Ectodermal cell (in vitro differentiated cells): ENCODE measurements around the gene STAT5A.

ENCODE experiments used
- H3K27ac ChIP-seq: 2 replicates; pipeline ENCODE4 v1.7.0; 2013; ENCODE audit warnings: mild to moderate bottlenecking, low read depth, low read length; ENCODE audit not compliant: insufficient read depth, poor library complexity, severe bottlenecking
- H3K27me3 ChIP-seq: 2 replicates; pipeline ENCODE4 v1.7.0; 2013; ENCODE audit warnings: mild to moderate bottlenecking, low read length; ENCODE audit not compliant: insufficient read depth, control insufficient read depth, poor library complexity, severe bottlenecking
- H3K36me3 ChIP-seq: one replicate; pipeline ENCODE4 v1.7.0; 2013; ENCODE audit warnings: low read length; ENCODE audit not compliant: control insufficient read depth, insufficient read depth
- H3K4me1 ChIP-seq: one replicate; pipeline ENCODE4 v1.7.0; 2013; ENCODE audit warnings: low read length; ENCODE audit not compliant: control insufficient read depth, insufficient read depth
- H3K4me3 ChIP-seq: 2 replicates; pipeline ENCODE4 v1.7.0; 2013; ENCODE audit warnings: low read depth, low read length, control low read depth; ENCODE audit not compliant: insufficient read depth
- H3K9me3 ChIP-seq: 2 replicates; pipeline ENCODE4 v1.7.0; 2013; ENCODE audit warnings: mild to moderate bottlenecking, low read length, moderate library complexity; ENCODE audit not compliant: control insufficient read depth
- WGBS, 2 experiments: methylation state at CpG; one replicate each; pipeline ENCODE4 v1.1.7; 2013; ENCODE audit warnings: missing lambda C conversion rate in 2 of 2; 5-methylcytosine and 5-hydroxymethylcytosine counted together

Gene STAT5A

GRCh38 chr17:42306385-42306667, 18.0 kb downstream of the STAT5A start:
- 92 to 96% methylated on average over 5 of the region's 5 CpGs for WGBS, 2 experiments
- no peaks in the 10 kb centered on the region for H3K9me3 ChIP-seq
- no peaks in the 10 kb centered on the region for H3K27me3 ChIP-seq
- H3K27ac ChIP-seq, result no peak overlapping the region
- no peak overlapping the region for H3K4me3 ChIP-seq
- peaks cover 12% of the 10 kb centered on the region for H3K4me1 ChIP-seq
- no peaks in the 10 kb centered on the region for H3K36me3 ChIP-seq

DNA sequence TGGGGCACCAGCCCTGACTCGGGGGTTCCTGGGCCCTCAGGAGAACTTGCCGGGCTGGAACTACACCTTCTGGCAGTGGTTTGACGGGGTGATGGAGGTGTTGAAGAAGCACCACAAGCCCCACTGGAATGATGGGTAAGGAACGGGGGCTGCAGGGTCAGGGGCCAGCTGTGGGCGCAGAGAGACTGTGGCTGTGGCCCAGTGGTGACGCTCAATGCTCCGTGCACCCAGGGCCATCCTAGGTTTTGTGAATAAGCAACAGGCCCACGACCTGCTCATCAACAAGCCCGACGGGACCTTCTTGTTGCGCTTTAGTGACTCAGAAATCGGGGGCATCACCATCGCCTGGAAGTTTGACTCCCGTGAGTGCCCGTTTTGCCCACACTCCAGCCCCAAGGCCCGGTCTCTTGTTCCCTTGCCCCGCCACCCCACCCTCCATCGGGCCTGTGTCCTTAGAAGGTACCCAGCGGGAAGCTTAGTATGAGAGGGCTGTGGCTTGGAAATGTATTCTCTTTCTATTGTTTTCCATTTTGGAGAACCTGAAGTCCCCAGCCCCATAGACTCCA, 19.1 kb downstream of the STAT5A start:
- WGBS, 2 experiments, result 95% methylated on average over 19 of the region's 19 CpGs

GRCh38 chr17:42308446-42308845, 20.1 kb downstream of the STAT5A start:
- WGBS, 2 experiments, result 88% methylated on average over 7 of the region's 7 CpGs
- Histone ChIP-seq H3K36me3 (no peaks in the 10 kb centered on the region), H3K9me3 (no peaks in the 10 kb centered on the region), H3K4me3 (no peak overlapping the region), H3K4me1 (peaks cover 23% of the 10 kb centered on the region), H3K27me3 (no peaks in the 10 kb centered on the region), H3K27ac (no peak overlapping the region)

More for the DNA sequence above, 19.1 kb downstream of the STAT5A start:
- Histone ChIP-seq H3K4me1 (peaks cover 20% of the 10 kb centered on the region), H3K27ac (no peak overlapping the region), H3K27me3 (no peaks in the 10 kb centered on the region), H3K4me3 (no peak overlapping the region), H3K36me3 (no peaks in the 10 kb centered on the region), H3K9me3 (no peaks in the 10 kb centered on the region)

GRCh38 chr17:42309142-42309541, 20.8 kb downstream of the STAT5A start:
- H3K36me3 ChIP-seq, result no peaks in the 10 kb centered on the region
- no peaks in the 10 kb centered on the region for H3K9me3 ChIP-seq
- H3K4me1 ChIP-seq, result peaks cover 23% of the 10 kb centered on the region
- 92 to 94% methylated on average over 9 of the region's 9 CpGs for WGBS, 2 experiments
- no peak overlapping the region for H3K4me3 ChIP-seq
- H3K27me3 ChIP-seq, result no peaks in the 10 kb centered on the region
- H3K27ac ChIP-seq, result no peak overlapping the region

- no peaks in the 10 kb centered on the region for H3K27me3 ChIP-seq
- no peaks in the 10 kb centered on the region for H3K36me3 ChIP-seq
- 83 to 84% methylated on average over 19 of the region's 19 CpGs for WGBS, 2 experiments
- no peak overlapping the region for H3K4me3 ChIP-seq
- H3K27ac ChIP-seq, result no peak overlapping the region
- H3K4me1 ChIP-seq, result peaks cover 23% of the 10 kb centered on the region
- no peaks in the 10 kb centered on the region for H3K9me3 ChIP-seq
Measured at GRCh38 chr17:42309986-42310786, 21.9 kb downstream of the STAT5A start.

DNA sequence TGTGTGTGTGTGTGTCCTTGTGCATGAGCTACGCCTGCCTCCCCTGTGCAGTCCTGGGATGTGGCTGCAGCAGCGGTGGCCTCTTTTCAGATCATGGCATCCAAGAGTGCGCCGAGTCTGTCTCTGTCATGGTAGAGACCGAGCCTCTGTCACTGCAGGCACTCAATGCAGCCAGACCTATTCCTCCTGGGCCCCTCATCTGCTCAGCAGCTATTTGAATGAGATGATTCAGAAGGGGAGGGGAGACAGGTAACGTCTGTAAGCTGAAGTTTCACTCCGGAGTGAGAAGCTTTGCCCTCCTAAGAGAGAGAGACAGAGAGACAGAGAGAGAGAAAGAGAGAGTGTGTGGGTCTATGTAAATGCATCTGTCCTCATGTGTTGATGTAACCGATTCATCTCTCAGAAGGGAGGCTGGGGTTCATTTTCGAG, 22.5 kb downstream of the STAT5A start:
- Histone ChIP-seq H3K4me1 (peaks cover 23% of the 10 kb centered on the region), H3K27me3 (no peaks in the 10 kb centered on the region), H3K27ac (no peak overlapping the region), H3K4me3 (no peak overlapping the region), H3K36me3 (peaks cover 6% of the 10 kb centered on the region), H3K9me3 (no peaks in the 10 kb centered on the region)
- WGBS, 2 experiments, result 83 to 87% methylated on average over 9 of the region's 9 CpGs

- Histone ChIP-seq H3K4me3 (no peak overlapping the region), H3K27me3 (no peaks in the 10 kb centered on the region), H3K27ac (no peak overlapping the region), H3K36me3 (peaks cover 7% of the 10 kb centered on the region), H3K4me1 (peaks cover 23% of the 10 kb centered on the region), H3K9me3 (no peaks in the 10 kb centered on the region)
- WGBS, 2 experiments, result 82 to 83% methylated on average over 19 of the region's 19 CpGs
Measured at GRCh38 chr17:42311240-42312034, 23.1 kb downstream of the STAT5A start.

DNA sequence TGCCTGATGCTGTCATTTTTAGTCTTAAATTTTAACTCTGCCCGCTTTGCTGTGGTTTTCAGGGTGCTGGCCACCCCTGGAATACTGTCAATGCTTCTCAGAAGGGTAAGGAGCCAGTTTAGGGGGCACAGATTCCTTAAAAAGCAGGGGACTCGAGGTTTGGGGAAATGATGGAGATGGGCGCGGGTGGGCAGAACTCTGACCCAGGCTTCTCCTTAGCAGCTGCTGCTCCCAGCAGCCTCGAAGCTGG, 23.7 kb downstream of the STAT5A start:
- Histone ChIP-seq H3K36me3 (peaks cover 8% of the 10 kb centered on the region), H3K4me3 (no peak overlapping the region), H3K9me3 (no peaks in the 10 kb centered on the region), H3K4me1 (peaks cover 23% of the 10 kb centered on the region), H3K27ac (no peak overlapping the region), H3K27me3 (no peaks in the 10 kb centered on the region)
- 51 to 55% methylated on average over 5 of the region's 5 CpGs for WGBS, 2 experiments

- Histone ChIP-seq H3K36me3 (peaks cover 13% of the 10 kb centered on the region), H3K27me3 (no peaks in the 10 kb centered on the region), H3K27ac (no peak overlapping the region), H3K9me3 (no peaks in the 10 kb centered on the region), H3K4me3 (no peak overlapping the region), H3K4me1 (peaks cover 23% of the 10 kb centered on the region)
- WGBS, 2 experiments, result 29 to 33% methylated on average over 53 to 54 of the region's 54 CpGs
Measured at GRCh38 chr17:42312285-42313130, 24.2 kb downstream of the STAT5A start.

GRCh38 chr17:42313389-42313772, 25.1 kb downstream of the STAT5A start:
- WGBS, 2 experiments, result 88 to 89% methylated on average over 4 of the region's 4 CpGs
- no peaks in the 10 kb centered on the region for H3K9me3 ChIP-seq
- H3K36me3 ChIP-seq, result peaks cover 13% of the 10 kb centered on the region
- H3K4me3 ChIP-seq, result no peak overlapping the region
- no peak overlapping the region for H3K27ac ChIP-seq
- peaks cover 23% of the 10 kb centered on the region for H3K4me1 ChIP-seq
- no peaks in the 10 kb centered on the region for H3K27me3 ChIP-seq
